Mesendoderm (in vitro differentiated cells): ENCODE results near the gene ZFTA.
"Not testable (repeated sequence)": the region's sequence is repeated elsewhere in the genome, so short reads cannot be mapped to it uniquely, and the experiment has no call there.

ENCODE experiments used
- DNase-seq: peaks from one replicate; pipeline ENCODE4 v3.0.0; 2013
- H2AK5ac ChIP-seq: 2 replicates; pipeline ENCODE4 v1.6.1; 2013; ENCODE audit warnings: low read length, inconsistent platforms
- H2BK120ac ChIP-seq: 2 replicates; pipeline ENCODE4 v1.6.1; 2013; ENCODE audit warnings: low read depth, mild to moderate bottlenecking, low read length, moderate library complexity, mixed read lengths
- H2BK15ac ChIP-seq: replicated peaks from 2 replicates; pipeline ENCODE4 v1.6.1; 2013; ENCODE audit warnings: low read depth, mild to moderate bottlenecking, moderate library complexity
- H2BK5ac ChIP-seq: 2 replicates; pipeline ENCODE4 v1.6.1; 2013; ENCODE audit warnings: low read length, inconsistent platforms
- H3K18ac ChIP-seq: 2 replicates; pipeline ENCODE4 v1.6.1; 2013; ENCODE audit warnings: mild to moderate bottlenecking, low read length, mixed read lengths
- H3K23ac ChIP-seq: one replicate; pipeline ENCODE4 v1.6.1; 2013; ENCODE audit warnings: low read length
- H3K27ac ChIP-seq: 2 replicates; pipeline ENCODE4 v1.5.1; 2013; ENCODE audit warnings: low read depth, mild to moderate bottlenecking, inconsistent platforms, low read length, moderate library complexity
- H3K27me3 ChIP-seq: 2 replicates; pipeline ENCODE4 v1.6.1; 2013; ENCODE audit warnings: low read length, control low read depth, mild to moderate bottlenecking, inconsistent platforms; ENCODE audit not compliant: insufficient read depth, poor library complexity
- H3K36me3 ChIP-seq: 2 replicates; pipeline ENCODE4 v1.6.1; 2013; ENCODE audit warnings: low read length, inconsistent platforms; ENCODE audit not compliant: control insufficient read depth, insufficient read depth
- H3K4ac ChIP-seq: one replicate; pipeline ENCODE4 v1.6.1; 2013; ENCODE audit warnings: low read depth, mild to moderate bottlenecking, low read length, moderate library complexity
- H3K4me1 ChIP-seq: 2 replicates; pipeline ENCODE4 v1.6.1; 2013; ENCODE audit warnings: low read depth, low read length, inconsistent platforms; ENCODE audit not compliant: control insufficient read depth
- H3K4me2 ChIP-seq: 2 replicates; pipeline ENCODE4 v1.6.1; 2013; ENCODE audit warnings: low read length
- H3K4me3 ChIP-seq: 2 replicates; pipeline ENCODE4 v1.5.1; 2013; ENCODE audit warnings: mild to moderate bottlenecking, low read length
- H3K56ac ChIP-seq: one replicate; pipeline ENCODE4 v1.6.1; 2013; ENCODE audit warnings: low read length
- H3K79me1 ChIP-seq: 2 replicates; pipeline ENCODE4 v1.6.1; 2013; ENCODE audit warnings: low read length, inconsistent platforms
- H3K79me2 ChIP-seq: 2 replicates; pipeline ENCODE4 v1.6.1; 2013; ENCODE audit warnings: mild to moderate bottlenecking, low read length; ENCODE audit not compliant: control insufficient read depth, insufficient read depth
- H3K9ac ChIP-seq: 2 replicates; pipeline ENCODE4 v1.6.1; 2013; ENCODE audit warnings: low read length, inconsistent platforms
- H4K5ac ChIP-seq: one replicate; pipeline ENCODE4 v1.6.1; 2013; ENCODE audit warnings: low read length
- H4K8ac ChIP-seq: one replicate; pipeline ENCODE4 v1.6.1; 2013; ENCODE audit warnings: low read depth, mild to moderate bottlenecking, control low read depth, low read length, moderate library complexity
- WGBS: extraction: QIAGEN DNeasy Blood & Tissue Kit; methylation state at CpG from one replicate; pipeline ENCODE4 v1.1.7; 2013; ENCODE audit warnings: low lambda C conversion rate, missing lambda C conversion rate; ENCODE audit not compliant: insufficient coverage; ENCODE audit errors: extremely low coverage; 5-methylcytosine and 5-hydroxymethylcytosine counted together

Gene ZFTA

GRCh38 chr11:63775191-63775590 is 6.6 kb upstream of the ZFTA start:
- no peaks in the 10 kb centered on the region for H3K36me3 ChIP-seq
- no peak overlapping the region for H4K8ac ChIP-seq
- no peak overlapping the region for H3K9ac ChIP-seq
- no peaks in the 10 kb centered on the region for H3K79me1 ChIP-seq
- no peaks in the 10 kb centered on the region for H3K27me3 ChIP-seq
- no peak for DNase-seq
- no peaks in the 10 kb centered on the region for H3K79me2 ChIP-seq
- no peak overlapping the region for H3K27ac ChIP-seq
- H3K56ac ChIP-seq: no peak overlapping the region
- no peak overlapping the region for H2AK5ac ChIP-seq
- no peak overlapping the region for H3K4me3 ChIP-seq
- no peak overlapping the region for H2BK120ac ChIP-seq
- no CpG with 5 or more reads among the region's 3 CpGs for WGBS
- H4K5ac ChIP-seq: no peak overlapping the region
- H2BK15ac ChIP-seq: no peak overlapping the region
- no peak overlapping the region for H3K4me2 ChIP-seq
- H3K23ac ChIP-seq: no peak overlapping the region
- H3K4me1 ChIP-seq: no peaks in the 10 kb centered on the region
- no peak overlapping the region for H3K4ac ChIP-seq
- no peak overlapping the region for H3K18ac ChIP-seq
- H2BK5ac ChIP-seq: no peak overlapping the region

- not testable (repeated sequence) for H3K18ac ChIP-seq, H2BK5ac ChIP-seq, H2BK15ac ChIP-seq, H3K79me2 ChIP-seq, H3K23ac ChIP-seq, H3K9ac ChIP-seq, H3K4me3 ChIP-seq, H3K4ac ChIP-seq, H3K79me1 ChIP-seq, H4K5ac ChIP-seq, H3K4me2 ChIP-seq, H2AK5ac ChIP-seq, H3K27me3 ChIP-seq, DNase-seq, H2BK120ac ChIP-seq, H3K4me1 ChIP-seq, H3K56ac ChIP-seq, H3K27ac ChIP-seq, H3K36me3 ChIP-seq, H4K8ac ChIP-seq
- WGBS: no CpG with 5 or more reads among the region's 2 CpGs
These were observed 3.3 kb upstream of the ZFTA start for GRCh38 chr11:63771741-63772318.

DNA sequence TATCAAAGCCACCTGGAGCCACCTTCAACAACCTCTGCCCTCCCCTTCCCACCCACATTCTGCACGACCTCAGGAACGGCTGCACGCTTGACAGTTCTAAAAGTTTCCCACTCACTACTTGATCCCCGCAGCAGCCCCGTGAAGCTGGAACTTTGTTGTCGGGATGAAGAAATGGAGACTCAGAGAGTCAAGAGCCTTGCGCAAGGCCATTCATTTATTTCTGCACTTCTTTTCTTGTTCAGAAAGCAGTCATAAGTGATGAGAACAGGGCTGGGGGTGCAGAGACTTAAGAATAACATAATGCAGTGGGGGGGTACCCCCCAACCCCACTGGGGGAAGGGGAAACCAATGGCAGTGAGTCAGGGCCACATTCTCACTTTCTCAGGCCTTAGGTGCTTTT is 2.2 kb upstream of the ZFTA start:
- Histone ChIP-seq H3K27me3 (no peaks in the 10 kb centered on the region), H2BK120ac (no peak overlapping the region), H3K4me3 (no peak overlapping the region), H3K4me1 (peaks cover 7% of the 10 kb centered on the region), H2BK5ac (no peak overlapping the region), H3K27ac (no peak overlapping the region), H3K18ac (no peak overlapping the region), H3K23ac (no peak overlapping the region), H3K4ac (no peak overlapping the region), H4K8ac (no peak overlapping the region), H3K79me1 (peaks cover 1% of the 10 kb centered on the region), H3K36me3 (no peaks in the 10 kb centered on the region), H2AK5ac (no peak overlapping the region), H4K5ac (no peak overlapping the region), H3K4me2 (no peak overlapping the region), H3K9ac (no peak overlapping the region), H2BK15ac (no peak overlapping the region), H3K79me2 (peaks cover 18% of the 10 kb centered on the region), H3K56ac (no peak overlapping the region)
- whole genome bisulfite sequencing: no CpG with 5 or more reads among the region's 7 CpGs
- no peak for DNase-seq

- no CpG with 5 or more reads among the region's 35 CpGs for WGBS
- H3K79me2 ChIP-seq: peaks cover 20% of the 10 kb centered on the region
These were observed 1.3 kb upstream of the ZFTA start for GRCh38 chr11:63769714-63770455.

DNA sequence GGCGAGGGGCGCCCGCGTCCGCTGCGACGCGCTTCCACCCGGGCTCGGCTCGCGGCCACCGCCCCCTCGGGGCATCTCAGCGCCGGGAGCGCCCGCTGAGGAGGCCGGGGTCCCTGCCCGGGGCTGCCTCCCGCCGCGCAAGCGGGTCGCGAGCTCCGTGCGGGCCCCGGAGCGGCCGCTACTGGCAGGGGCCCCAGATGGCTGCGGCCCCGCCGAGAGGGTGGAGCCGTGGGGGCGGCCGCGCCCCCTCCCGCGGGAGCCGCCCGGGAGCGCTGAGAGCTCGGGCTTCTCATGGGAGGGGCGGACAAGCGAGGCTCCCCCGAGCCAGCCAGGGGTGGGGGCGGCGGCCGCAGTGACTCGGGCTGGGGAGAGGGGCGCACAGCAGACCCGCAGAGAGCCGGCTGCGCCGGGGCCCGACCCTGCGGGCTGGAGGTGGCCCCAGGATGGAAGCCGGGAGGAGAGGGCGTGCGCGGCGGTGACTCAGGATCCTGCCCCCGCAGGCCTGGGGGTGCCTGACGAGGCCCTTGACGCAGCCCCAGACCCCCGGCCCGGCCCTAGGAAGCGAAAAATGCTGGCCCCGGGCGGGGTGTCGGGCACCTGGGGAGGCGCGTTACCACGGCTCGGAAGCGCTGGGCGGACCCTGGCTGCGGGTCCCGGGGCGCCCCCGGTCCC is 603 bp upstream of the ZFTA start:
- WGBS: no CpG with 5 or more reads among the region's 82 CpGs
- H3K4me2 ChIP-seq: peak overlapping the region; percentile 80
- no peak overlapping the region for H4K8ac ChIP-seq
- H2AK5ac ChIP-seq: no peak overlapping the region
- DNase-seq: no peak
- H3K4ac ChIP-seq: peak overlapping the region; percentile 93
- H4K5ac ChIP-seq: no peak overlapping the region
- peaks cover 22% of the 10 kb centered on the region for H3K79me2 ChIP-seq
- peak overlapping the region; percentile 86 for H3K9ac ChIP-seq
- H2BK15ac ChIP-seq: peak overlapping the region; percentile 5
- H3K36me3 ChIP-seq: no peaks in the 10 kb centered on the region
- H3K4me3 ChIP-seq: peak overlapping the region; percentile 48
- H3K23ac ChIP-seq: peak overlapping the region; percentile 89
- peak overlapping the region; percentile 53 for H3K27ac ChIP-seq
- H3K79me1 ChIP-seq: peaks cover 2% of the 10 kb centered on the region
- H3K27me3 ChIP-seq: no peaks in the 10 kb centered on the region
- H3K4me1 ChIP-seq: peaks cover 10% of the 10 kb centered on the region
- H3K56ac ChIP-seq: peak overlapping the region; percentile 86
- no peak overlapping the region for H2BK5ac ChIP-seq
- H3K18ac ChIP-seq: peak overlapping the region; percentile 97
- H2BK120ac ChIP-seq: peak overlapping the region; percentile 66

More at GRCh38 chr11:63769714-63770455, 1.3 kb upstream of the ZFTA start:
- H3K18ac ChIP-seq: peak overlapping the region; percentile 97
- peak overlapping the region; percentile 29 for H3K4ac ChIP-seq
- peak overlapping the region; percentile 80 for H3K4me2 ChIP-seq
- no peaks in the 10 kb centered on the region for H3K36me3 ChIP-seq
- H3K56ac ChIP-seq: peak overlapping the region; percentile 86
- H4K5ac ChIP-seq: no peak overlapping the region
- H3K27me3 ChIP-seq: no peaks in the 10 kb centered on the region
- no peak for DNase-seq
- H3K27ac ChIP-seq: no peak overlapping the region
- no peak overlapping the region for H2BK15ac ChIP-seq
- H3K4me1 ChIP-seq: peaks cover 10% of the 10 kb centered on the region
- H3K9ac ChIP-seq: peak overlapping the region; percentile 86
- H3K4me3 ChIP-seq: peak overlapping the region; percentile 15
- H2AK5ac ChIP-seq: no peak overlapping the region
- H4K8ac ChIP-seq: no peak overlapping the region
- H2BK5ac ChIP-seq: no peak overlapping the region
- peak overlapping the region; percentile 89 for H3K23ac ChIP-seq
- no peak overlapping the region for H2BK120ac ChIP-seq
- H3K79me1 ChIP-seq: peaks cover 2% of the 10 kb centered on the region
